Hepatic stellate cell (primary cell): Measurements from ENCODE around the gene PIK3R5.
"Not testable (repeated sequence)": the region's sequence is repeated elsewhere in the genome, so short reads cannot be mapped to it uniquely, and the experiment has no call there.

Experiments used
- DNase-seq: peaks from one replicate; pipeline ENCODE4 v3.0.0; 2011; ENCODE audit warnings: low spot score

The PIK3R5 gene

DNA sequence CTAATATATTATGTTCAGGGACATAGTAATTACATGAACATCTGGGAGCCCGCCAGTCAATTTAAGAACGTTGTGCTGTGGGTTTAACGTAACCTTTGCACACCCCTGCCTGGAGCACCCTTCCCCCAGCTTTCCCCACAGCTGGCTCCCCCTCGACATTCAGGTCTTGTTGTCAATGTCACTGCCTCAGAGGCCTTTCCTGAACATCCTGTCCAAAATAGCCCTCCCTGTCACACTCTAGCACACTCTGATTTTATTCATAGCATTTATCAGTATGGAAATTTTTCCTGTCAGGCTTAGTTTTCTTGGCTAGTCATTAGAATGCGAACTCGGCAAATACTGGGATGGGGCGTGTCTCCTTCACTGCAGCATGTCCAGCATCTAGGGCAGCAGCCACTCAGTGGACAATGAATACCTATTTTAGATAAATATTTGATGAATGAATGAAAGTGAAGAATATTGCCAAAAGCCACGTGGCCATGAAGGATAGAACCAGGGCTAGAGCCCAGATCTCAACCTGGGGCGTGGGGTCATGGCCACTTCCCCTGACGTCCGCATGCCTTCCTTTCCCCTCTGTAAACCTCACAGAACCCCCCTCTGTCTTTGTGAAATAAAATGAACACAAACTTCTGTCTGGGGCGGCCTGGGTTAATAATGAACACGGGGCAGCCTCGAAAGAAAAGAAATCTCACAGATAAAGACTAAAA is 108.5 kb downstream of the PIK3R5 start:
- no peak for DNase-seq

GRCh38 chr17:8856205-8856603 is 109.3 kb downstream of the PIK3R5 start:
- DNase-seq: not testable (repeated sequence)

DNA sequence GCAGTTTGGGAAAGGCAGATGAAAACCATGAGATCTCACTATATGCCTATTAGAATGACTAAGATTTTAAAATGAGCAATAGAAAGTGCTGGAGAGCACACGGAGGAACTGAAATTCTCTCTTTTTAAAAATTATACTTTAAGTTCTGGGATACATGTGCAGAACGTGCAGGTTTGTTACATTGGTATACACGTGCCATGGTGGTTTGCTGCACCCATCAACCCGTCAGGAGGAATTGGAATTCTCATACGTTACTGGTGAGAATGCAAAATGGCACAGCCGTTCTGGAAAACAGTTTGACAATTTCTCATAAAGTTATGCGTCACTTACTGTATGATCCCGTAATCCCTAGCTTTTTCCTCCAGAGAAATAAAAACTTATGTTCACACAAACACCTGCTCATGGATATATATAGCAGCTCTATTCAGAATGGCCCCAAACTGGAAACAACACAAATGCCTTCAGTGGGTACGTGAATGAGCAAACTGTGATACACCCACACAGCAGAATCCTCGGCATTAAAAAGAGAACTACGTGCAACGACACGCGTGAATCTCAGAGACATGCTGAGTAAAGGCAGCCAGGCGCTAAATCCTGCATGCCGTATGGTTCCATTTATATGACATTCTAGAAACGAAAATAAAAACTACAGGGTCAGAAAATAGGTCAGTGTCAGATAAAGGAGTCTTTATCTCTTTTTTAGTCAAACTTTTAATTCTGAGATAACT is 109.9 kb downstream of the PIK3R5 start:
- DNase-seq: no peak

DNA sequence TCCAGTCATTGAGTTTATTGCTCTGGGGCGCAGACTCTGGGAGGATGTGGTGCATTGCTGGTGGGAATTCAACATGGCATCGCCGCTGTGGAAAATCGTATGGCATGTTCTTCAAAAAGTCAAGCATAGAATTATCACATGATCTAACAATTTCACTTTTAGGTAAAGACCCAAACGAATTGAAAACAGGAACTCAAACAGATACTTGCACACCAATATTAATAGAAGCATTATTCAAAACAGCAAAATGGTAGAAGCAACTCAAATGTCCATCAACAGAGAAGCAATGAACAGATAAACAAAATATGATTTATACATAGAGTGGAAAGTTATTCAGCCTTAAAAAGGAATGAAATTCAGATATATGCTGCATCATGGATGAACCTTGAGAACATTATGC is 113.9 kb downstream of the PIK3R5 start:
- DNase-seq: no peak

- DNase-seq: no peak
Observed at GRCh38 chr17:8849311-8850041, 116.0 kb downstream of the PIK3R5 start.

DNA sequence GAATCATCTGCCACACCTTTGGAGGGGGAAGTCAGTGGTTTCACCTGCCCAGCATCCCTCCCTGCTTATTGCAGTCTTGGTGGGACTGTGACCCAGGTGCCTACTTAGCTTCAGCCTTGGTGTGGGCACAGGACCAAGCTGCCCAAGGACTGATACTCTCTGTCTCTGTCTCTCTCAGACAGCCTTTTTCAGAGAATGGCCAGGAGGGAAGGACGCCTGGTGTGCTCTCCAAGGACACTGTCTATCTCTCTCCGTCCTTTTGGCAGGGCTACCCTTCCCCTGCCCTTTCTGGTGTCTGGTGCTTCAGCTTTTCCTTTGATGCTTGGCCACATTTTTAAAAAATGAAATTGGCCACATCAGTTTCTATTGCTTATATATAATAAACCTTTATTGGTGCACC is 117.6 kb downstream of the PIK3R5 start:
- DNase-seq: no peak

- no peak for DNase-seq
Observed at GRCh38 chr17:8846768-8847211, 118.7 kb downstream of the PIK3R5 start.

GRCh38 chr17:8844229-8845218 is 121.0 kb downstream of the PIK3R5 start:
- no peak for DNase-seq

GRCh38 chr17:8843344-8843743 is 122.2 kb downstream of the PIK3R5 start:
- DNase-seq: no peak

DNA sequence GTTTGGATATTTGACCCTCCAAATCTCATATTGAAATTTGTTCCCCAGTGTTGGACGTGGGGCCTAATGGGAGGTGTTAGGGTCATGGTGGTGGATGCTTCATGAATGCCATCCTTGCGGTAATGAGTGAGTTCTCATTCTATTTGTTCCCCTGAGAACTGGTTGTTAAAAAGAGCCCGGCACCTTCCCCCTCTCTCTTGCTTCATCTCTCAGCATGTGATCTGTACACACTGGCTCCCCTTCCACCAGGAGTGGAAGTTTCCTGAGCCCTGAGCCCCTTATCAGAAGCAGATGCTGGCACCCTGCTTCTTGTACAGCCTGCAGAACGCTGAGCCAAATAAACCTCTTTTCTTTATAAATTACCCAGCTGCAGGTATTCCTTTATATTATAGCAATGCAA is 123.7 kb downstream of the PIK3R5 start:
- DNase-seq: no peak

GRCh38 chr17:8839410-8839935 is 126.0 kb downstream of the PIK3R5 start:
- DNase-seq: no peak

- no peak for DNase-seq
Observed at GRCh38 chr17:8838551-8839095, 126.9 kb downstream of the PIK3R5 start.

GRCh38 chr17:8837563-8838075 is 127.9 kb downstream of the PIK3R5 start:
- DNase-seq: no peak

- no peak for DNase-seq
Observed at GRCh38 chr17:8836821-8837562, 128.5 kb downstream of the PIK3R5 start.

GRCh38 chr17:8835631-8836364 is 129.7 kb downstream of the PIK3R5 start:
- DNase-seq: no peak

DNA sequence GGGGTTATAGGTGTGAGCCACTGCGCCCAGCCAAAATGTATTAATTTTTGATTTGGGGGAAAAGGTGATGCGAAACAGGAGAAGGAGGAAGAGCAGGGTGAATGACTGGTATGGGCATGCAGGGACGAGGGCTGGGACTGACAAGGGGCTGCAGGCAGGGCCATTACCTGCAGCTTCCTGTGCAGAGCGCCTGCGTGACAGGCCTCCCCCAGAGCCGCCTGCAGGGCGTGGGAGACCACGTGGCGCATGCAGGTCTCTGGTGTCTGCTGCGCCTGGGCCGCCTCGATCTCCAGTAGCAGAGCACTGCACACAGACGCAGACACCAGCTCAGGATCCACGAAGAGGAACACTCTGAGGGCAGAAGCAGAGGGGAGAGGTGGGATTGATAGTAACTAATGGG is 130.4 kb downstream of the PIK3R5 start:
- DNase-seq: no peak

DNA sequence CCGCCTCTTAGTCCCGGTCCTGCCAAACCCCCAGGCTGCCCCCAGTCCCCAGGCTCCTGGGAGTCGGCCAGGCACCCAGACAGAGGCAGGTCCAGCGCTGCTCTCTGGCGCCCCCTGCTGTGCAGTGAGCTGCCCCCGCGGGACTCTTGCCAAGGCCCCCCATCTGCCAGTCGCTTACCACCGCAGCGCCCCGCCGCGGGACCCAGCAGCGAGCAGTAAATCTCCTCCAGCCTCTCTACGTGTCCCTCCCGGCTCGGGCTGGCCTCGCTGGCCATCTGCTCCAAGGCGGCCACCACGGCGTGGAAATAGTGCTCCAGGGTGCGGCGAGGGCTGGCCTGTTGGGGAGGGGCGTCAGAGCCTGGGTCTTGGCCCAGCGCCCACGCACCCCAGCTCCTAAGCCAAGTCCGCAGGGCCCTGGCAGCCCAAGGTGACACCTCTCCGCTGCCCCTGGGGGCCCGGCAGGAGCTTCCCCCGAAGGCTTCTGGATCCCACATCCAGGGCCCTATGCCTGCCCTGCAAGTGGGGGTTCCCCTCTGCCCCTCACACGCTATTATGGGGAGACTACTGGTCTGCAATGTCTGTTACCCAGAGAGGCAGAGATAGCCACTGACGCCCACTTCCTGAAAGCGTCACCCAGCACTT is 132.7 kb downstream of the PIK3R5 start:
- no peak for DNase-seq

DNA sequence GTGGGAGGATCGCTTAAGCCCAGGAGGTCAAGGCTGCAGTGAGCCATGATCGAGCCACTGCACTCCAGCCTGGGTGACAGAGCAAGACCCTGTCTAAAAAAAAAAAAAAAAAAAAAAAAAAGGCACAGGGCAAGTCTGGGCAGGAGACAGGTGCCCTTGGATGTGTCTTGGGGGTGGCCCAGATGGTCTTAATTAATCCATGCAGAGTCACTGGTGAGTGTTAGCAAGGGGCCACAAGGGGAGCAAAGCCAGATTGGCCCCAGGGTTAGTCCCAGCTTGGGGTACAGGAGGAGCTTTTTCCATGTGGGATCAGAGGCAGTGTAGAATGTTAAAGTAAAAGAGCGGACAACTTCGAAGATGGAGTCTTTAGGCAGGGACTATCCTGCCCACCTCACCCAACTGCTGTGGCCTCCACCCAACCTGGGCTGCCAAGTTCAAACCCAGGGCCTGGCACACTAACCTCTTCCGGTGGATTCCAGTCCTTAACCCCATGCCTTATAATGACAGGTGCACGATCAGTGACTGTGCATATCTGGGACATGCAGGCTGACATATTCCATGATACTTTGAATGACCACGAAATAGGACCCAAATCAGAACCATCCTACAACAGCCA is 134.2 kb downstream of the PIK3R5 start:
- no peak for DNase-seq

GRCh38 chr17:8830141-8830540 is 135.4 kb downstream of the PIK3R5 start:
- no peak for DNase-seq
